Activated naive CD4-positive, alpha-beta T cell treated with anti-CD3 and anti-CD28 coated beads, Interleukin-2, amount 50 U/mL, for 72 hours (primary cell): ENCODE results near the gene RP2. TPM values are rescaled to one million over a fixed set of nuclear protein-coding genes. Genes with fewer than 3 reads are reported as not detected.

Source experiments
- ATAC-seq, 2 donors: fragments of 150-1000 bp; cut with Tn5 transposase; 2 replicates each; pipeline ENCODE4 v1.10.0; 2021; ENCODE audit warnings: mild to moderate bottlenecking in 2 of 2, moderate library complexity in 2 of 2
- DNase-seq, 2 donors: peaks; one replicate each; pipeline ENCODE4 v3.0.0; 2021 to 2022; ENCODE audit warnings: low spot score in 2 of 2
- H3K27ac Mint-ChIP-seq, 2 donors: one replicate each; pipeline ENCODE4 v1.8.0; 2022; ENCODE audit warnings: mild to moderate bottlenecking in 2 of 2, mixed read lengths in 2 of 2
- H3K36me3 Mint-ChIP-seq, 2 donors: one replicate each; pipeline ENCODE4 v1.8.0; 2022; ENCODE audit warnings: mixed read lengths in 2 of 2
- H3K9me3 Mint-ChIP-seq, 2 donors: one replicate each; pipeline ENCODE4 v1.8.0; 2022; ENCODE audit warnings: mixed read lengths in 2 of 2
- total RNA-seq, 2 donors: library from RNA; stranded (reverse); gene quantifications; one replicate each; pipeline ENCODE4 v1.2.3, GENCODE V29; 2022

Gene RP2
- total RNA-seq, 2 donors from 2014 or later, result 5.2 to 6.6 TPM

DNA sequence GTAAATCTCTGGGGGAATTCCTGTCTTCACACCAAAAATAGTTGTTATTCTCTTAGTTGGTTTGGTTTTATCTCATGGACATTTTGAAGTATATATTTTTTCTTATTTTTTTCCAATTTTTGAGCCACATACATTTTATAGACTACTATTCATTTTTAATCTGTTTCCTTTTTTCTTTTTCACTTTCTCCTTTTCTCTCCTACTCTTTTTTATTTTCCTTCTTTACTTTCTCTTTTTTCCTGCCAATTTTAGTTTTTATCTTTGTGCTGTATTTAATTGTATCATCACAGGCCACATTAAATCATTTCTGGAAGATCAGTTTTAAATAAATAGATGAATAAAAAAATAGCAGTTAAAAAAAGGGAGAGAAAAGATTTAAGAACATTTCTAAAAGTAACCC lies 61.4 kb downstream of the RP2 start:
- no peaks in the 10 kb centered on the region for H3K36me3 Mint-ChIP-seq
- no peak overlapping the region for H3K27ac Mint-ChIP-seq
- DNase-seq (no peak), ATAC-seq (no peak)
- H3K9me3 Mint-ChIP-seq, result no peaks in the 10 kb centered on the region

DNA sequence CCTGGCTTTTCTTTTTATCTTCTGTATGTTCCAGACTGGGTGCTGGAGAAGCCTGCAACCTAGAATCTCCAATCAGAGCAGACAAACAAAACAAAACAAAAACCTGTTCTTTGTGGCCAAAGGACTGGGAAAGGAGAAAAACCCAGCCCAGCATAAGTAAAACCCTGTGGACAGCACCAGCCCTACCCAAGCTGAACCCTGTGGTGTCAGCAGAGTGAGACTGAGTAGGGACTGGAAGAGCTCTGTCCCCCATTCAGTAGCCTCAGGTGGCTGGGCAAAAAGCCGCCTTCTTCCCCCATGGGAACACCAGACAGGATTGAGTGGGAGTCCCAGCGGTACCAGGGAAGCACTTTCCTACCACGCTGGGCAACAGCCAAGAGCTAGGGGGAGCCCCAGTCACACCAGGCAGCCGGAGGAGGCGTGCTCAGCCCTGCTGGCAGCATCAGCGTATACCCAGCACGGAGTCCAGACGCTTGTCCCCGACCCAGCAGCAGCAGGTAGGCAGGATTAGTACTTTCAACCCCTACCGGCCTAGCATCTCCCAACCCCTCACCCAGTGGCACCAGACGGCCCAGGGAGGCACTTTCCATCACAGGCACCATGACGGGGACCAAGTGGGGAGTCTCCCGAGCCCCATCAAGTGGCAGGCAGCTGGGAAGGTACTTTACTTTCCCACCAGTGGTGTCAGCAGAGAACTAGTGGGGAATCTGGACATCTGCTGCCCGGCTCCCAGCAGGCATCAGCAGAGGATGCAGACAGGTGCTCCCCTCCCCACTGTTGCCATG lies 66.8 kb downstream of the RP2 start:
- no peak overlapping the region for H3K27ac Mint-ChIP-seq
- no peaks in the 10 kb centered on the region for H3K36me3 Mint-ChIP-seq
- no peaks in the 10 kb centered on the region for H3K9me3 Mint-ChIP-seq
- peak; percentile 99 for ATAC-seq
- DNase-seq, result peak; percentile 48 to 56

DNA sequence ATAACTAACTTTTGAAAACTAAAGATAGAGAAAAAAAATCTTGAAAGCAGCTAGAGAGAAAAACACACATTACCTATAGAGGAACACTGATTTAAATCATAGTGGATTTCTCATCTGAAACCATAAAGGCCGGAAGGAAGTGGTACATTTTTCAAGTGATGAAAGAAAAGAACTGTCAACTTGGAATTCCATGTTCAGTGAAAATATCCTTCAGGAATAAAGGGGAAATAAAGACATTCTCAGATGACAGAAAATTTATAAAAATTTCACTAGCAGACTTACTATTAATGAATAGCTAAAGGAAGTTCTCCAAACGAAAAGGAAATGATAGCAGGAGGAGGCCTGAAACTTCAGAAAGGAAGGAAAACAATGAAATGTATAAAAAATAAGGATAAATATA lies 67.8 kb downstream of the RP2 start:
- no peak for ATAC-seq
- Mint-ChIP-seq H3K36me3 (no peaks in the 10 kb centered on the region), H3K9me3 (no peaks in the 10 kb centered on the region), H3K27ac (no peak overlapping the region)
- no peak for DNase-seq

DNA sequence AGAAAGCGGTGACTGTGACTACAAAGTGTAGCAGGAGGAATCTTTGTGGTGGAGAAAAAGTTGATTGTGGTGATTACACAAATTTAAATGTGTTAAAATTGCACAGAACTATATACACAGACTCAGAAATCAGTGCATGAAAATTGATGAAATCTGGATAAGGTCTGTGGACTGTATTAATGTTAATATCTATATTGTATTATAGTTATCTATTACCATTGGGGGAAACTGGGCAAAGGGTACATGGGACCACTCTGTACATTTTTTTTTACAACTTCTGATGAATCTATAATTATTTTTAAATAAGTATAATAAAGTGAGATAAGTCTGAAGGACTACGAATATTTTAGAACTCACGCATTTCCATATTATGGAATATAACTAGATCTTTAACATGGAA lies 73.6 kb downstream of the RP2 start:
- H3K36me3 Mint-ChIP-seq, result no peaks in the 10 kb centered on the region
- ATAC-seq, result no peak
- no peak overlapping the region for H3K27ac Mint-ChIP-seq
- no peaks in the 10 kb centered on the region for H3K9me3 Mint-ChIP-seq
- no peak for DNase-seq

DNA sequence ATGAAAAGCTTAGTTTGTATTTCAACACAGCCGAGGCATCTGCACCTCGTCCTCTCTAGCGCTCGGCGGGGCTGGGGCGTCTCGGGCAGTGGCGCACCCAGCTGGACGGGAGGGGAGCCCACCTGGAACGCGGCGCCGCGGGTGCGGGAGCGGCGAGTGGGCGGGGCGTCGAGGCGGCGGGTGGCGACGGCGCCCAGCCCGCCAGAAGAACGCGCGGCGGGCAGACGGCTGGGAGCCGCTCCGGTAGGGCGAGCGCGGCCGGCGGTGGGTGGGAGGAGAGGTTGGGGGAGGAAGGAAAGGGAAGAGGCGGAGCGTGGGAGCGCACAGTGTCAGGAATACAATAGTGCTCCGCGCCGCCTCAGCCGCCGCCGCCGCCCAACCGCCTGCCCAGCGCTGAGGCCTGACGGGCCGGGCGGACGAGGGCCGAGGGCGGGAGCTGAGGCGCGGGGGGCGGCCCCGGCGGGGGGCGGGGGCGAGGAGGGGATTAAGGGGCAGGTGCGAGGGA lies 75.3 kb downstream of the RP2 start, which contains the start of gene JADE3:
TSS of gene JADE3 (plus strand) at position 324 of the 505 bp plus-strand sequence. CDS start 72,474 bp downstream, outside the sequence.
- DNase-seq (peak in 1 of 2 donors; percentile 11), ATAC-seq (peak; percentile 50 to 63)
- Mint-ChIP-seq H3K36me3 (no peaks in the 10 kb centered on the region), H3K27ac (no peak within 1 kb of the TSS), H3K9me3 (no peaks in the 10 kb centered on the region)

DNA sequence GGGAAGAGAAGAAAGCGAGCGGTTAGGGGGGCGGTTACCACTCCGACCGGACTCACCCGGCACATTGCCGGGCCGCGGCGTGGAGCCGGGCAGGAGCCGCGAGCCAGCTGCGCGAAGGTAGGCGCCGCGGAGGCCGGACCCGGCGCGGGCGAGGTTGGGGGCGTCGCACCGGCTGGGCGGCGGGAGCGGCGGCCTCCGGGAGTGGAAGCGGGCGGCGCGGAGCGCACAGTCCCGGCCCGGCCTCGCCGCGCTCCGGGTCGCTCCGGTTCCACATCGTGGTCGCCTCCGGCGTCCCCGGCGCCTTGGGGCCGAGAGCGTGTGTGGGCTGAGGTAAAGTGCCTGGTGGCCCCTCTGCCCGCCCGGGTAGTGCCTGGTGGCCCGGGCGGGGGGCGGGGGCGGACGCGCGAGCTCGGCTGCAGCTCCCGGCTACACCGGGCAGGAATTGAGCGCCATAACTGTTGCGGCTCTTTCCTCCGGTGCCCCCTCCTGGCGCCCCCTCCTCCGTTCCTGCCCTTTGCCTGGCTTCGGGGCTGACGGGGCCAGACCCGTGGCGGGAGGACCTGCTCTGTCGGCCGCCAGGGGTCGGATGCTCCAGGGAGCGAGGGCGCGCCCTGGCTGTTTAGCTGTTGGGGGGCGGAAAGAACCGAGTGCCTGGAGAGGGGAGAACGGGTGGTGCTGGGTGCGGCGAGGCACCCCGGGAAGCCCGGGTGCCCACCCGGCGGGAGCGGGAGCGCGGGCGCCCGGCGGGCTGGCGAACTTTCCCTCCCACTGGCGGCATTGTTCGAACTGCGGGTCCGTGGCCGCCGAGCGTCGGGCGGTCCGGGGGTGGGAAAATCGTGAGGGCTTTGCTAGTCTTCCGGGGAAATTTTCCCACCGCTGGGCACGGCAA lies 76.0 kb downstream of the RP2 start:
- Mint-ChIP-seq H3K36me3 (no peaks in the 10 kb centered on the region), H3K27ac (no peak overlapping the region), H3K9me3 (no peaks in the 10 kb centered on the region)
- DNase-seq, result peak in 1 of 2 donors; percentile 28
- ATAC-seq, result peak; percentile 61 to 69

DNA sequence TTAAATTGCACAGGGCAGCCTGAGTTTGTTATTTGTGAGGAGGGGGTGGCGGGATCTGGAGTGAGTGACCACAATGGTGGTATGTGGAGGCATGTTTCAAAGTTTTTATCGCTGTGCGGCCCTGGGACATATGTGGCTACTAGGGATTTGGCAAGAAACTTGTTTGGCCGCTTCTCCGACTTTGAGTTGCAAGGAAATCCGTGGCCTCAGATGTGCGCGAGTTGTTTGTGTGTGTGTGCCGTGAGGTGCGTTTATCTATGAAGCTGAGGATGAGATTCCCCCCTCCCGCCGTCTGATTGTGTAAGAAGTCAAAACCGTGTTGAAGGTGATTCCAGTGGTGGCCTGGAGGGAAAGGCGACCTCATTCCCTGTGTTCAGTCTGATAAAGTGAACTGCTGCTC lies 76.8 kb downstream of the RP2 start:
- no peak for DNase-seq

DNA sequence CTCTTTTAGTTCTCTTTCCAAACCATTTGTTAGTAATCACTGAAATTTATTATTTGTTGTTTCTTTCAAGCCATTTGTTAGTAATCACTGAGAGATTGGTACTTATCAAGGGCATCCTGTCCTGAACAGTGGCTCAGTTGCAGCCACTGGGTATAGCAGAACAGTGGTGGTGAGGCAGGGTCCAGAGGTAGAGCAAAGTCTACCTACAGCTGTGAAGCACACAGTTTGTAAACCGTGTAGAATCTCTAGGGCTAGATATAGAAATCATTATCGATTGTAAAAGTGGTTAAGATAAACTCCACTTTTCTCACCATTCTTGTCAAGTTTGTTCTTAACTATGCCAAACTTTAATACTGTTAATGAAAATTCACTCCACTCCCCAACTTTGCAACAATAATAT lies 79.4 kb downstream of the RP2 start:
- no peak for DNase-seq
- no peak overlapping the region for H3K27ac Mint-ChIP-seq
- H3K9me3 Mint-ChIP-seq, result peaks cover 0 to 4% of the 10 kb centered on the region in 2 donors
- no peak for ATAC-seq
- H3K36me3 Mint-ChIP-seq, result no peaks in the 10 kb centered on the region

More for the DNA sequence above, 76.8 kb downstream of the RP2 start:
- H3K9me3 Mint-ChIP-seq, result no peaks in the 10 kb centered on the region
- ATAC-seq, result no peak
- H3K36me3 Mint-ChIP-seq, result no peaks in the 10 kb centered on the region
- no peak overlapping the region for H3K27ac Mint-ChIP-seq

DNA sequence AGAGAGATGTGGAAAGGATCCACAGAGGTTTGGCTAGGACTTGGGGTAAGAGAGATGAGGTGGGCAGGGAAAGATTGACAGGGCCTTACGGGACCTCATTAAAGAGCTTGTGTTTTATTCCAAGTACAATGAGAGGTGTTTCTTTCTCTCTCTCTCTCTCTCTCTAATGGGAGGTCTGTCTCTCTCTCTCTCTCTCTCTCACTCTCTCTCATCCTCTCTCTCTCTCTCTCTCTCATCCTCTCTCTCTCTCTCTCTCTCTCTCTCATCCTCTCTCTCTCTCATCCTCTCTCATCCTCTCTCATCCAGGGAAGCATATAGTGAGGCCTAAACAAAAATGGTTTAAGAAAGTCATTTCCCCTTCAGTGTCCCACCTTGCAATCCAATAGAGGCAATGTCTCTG lies 80.8 kb downstream of the RP2 start:
- H3K27ac Mint-ChIP-seq, result no peak overlapping the region
- peaks cover 0 to 4% of the 10 kb centered on the region in 2 donors for H3K9me3 Mint-ChIP-seq
- ATAC-seq (no peak), DNase-seq (no peak)
- H3K36me3 Mint-ChIP-seq, result no peaks in the 10 kb centered on the region

DNA sequence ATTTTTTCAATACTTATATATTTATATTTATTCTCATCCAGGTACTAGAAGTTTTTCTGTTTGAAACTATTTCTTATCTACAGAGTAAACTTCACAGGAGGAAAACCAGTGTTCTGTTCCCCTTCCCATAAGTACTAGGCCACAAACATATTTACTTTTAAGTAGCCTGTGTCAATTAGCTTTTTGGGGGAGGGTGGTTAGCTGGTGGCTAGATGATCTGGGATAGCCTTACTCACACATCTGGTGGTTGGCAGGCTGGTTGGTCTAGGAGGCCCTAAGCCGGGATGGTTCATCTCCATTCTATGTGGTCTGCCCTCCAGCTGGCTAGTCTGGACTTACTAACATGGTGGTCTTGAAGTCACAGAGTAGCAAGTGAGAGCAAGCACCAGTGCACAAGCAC lies 81.6 kb downstream of the RP2 start:
- H3K36me3 Mint-ChIP-seq, result no peaks in the 10 kb centered on the region
- ATAC-seq, result no peak
- no peak overlapping the region for H3K27ac Mint-ChIP-seq
- no peak for DNase-seq
- peaks cover 0 to 4% of the 10 kb centered on the region in 2 donors for H3K9me3 Mint-ChIP-seq

DNA sequence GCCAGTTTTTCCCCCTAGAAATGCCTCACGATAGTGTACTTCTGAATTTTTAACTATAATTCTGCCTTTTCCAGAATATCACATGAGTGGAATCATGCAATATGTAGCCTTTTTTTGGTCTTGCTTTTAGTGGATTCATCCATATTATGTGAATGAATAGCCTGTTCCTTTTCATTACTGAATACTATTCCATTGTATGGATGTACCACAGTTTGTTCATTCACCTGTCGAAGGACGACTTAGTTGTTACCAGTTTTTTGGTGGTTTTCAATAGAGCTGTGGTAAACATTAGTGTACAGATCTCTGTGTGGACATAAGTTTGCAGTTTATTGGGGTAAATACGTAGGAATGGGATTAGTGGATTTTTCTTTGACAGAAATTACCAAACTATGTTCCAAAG lies 83.4 kb downstream of the RP2 start:
- H3K9me3 Mint-ChIP-seq, result peaks cover 0 to 4% of the 10 kb centered on the region in 2 donors
- no peaks in the 10 kb centered on the region for H3K36me3 Mint-ChIP-seq
- H3K27ac Mint-ChIP-seq, result no peak overlapping the region
- DNase-seq (no peak), ATAC-seq (no peak)

DNA sequence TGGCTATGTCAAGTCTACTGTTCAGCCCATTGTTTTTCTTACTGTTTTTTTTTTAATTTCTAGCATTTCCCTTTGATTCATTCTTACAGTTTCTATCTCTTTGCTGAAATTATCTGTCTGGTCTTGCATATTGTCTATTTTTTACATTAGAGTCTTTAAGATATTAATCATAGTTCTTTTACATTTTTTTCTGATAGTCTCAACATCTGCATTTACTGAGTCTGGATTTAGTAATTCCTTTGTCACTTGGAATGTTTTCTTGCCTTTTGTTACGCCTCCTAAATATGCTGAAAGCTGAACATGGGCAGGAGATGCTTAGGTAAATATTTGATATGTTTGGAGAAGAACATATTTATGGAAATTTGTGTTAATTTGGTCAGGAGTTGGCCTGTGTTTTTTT lies 85.8 kb downstream of the RP2 start:
- ATAC-seq, result no peak
- Mint-ChIP-seq H3K9me3 (peaks cover 0 to 4% of the 10 kb centered on the region in 2 donors), H3K36me3 (no peaks in the 10 kb centered on the region), H3K27ac (no peak overlapping the region)
- no peak for DNase-seq

DNA sequence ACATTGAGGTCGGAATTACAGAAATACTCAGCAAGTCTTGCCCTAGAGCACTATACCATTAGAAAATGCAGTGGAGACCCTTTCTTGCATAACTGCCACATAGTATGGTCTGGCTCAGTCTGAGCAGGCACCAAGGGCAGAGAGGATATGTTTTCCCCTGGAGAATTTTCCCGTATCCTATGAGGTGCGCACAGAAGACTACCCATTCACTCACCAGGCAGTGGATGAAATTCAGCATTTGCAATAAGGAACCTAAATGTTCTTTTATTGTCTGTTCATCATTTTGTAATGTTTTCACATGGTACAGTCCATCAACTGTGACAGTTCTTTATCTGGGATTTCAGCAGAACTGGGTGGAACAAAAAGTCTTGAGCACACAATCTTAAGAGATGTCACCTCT lies 90.9 kb downstream of the RP2 start:
- Mint-ChIP-seq H3K9me3 (no peaks in the 10 kb centered on the region), H3K36me3 (no peaks in the 10 kb centered on the region), H3K27ac (no peak overlapping the region)
- no peak for ATAC-seq
- no peak for DNase-seq

DNA sequence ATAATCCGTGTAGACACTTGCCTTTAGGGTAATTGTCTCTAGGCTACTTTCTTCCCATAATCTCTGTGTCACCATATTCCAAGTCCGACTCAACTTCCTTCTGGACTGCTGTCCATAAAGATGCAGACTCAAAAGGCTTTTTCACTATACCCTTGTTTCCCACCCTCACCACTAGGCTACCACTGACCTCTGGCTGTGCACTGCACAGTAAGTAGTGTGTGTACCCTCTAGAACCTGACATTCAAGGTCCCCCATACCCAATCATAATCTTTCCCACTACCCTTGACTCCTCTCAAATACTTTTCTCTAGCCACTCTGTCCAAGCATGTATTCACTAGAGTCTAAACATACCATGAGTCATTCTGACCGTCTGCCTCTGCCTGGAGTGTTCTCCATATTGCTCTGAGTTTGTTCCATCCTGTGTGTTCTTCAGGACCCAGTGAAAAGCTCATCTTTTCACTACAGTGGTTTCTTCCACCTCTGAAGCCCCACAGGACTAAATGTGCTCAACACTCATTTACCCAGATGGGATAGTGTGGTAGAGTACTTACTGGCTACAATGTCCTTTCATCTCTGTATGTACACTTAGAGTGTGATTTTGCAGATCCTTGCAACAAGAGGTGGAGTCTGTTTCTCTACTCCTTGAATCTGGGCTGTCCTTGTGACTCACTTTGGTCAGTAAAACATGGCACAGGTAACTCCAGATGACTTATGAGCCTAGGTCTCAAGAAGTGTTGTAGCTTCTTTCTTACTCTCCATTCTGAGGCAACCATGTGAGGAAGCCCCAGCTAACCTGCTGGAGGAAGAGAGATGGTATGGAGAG lies 92.8 kb downstream of the RP2 start:
- ATAC-seq, result peak in 1 of 2 donors; percentile 50
- no peaks in the 10 kb centered on the region for H3K9me3 Mint-ChIP-seq
- no peak for DNase-seq
- H3K27ac Mint-ChIP-seq, result no peak overlapping the region
- no peaks in the 10 kb centered on the region for H3K36me3 Mint-ChIP-seq
